PC-3 (cell line): ENCODE results near the gene MARCHF3.

Experiments used
- CTCF ChIP-seq: fragments of 300-600 bp; sonication (generic); conservative IDR thresholded peaks from 2 replicates; pipeline ENCODE4 v1.5.1; 2017; ENCODE audit warnings: antibody characterized with exemption, low read depth, mild to moderate bottlenecking, low read length
- EZH2 ChIP-seq: fragments of 300-600 bp; sonication (generic); IDR thresholded peaks from one replicate; pipeline ENCODE4 v1.6.1; 2017; ENCODE audit warnings: antibody characterized with exemption, mild to moderate bottlenecking, low read length; ENCODE audit not compliant: unreplicated experiment
- EZH2phosphoT487 ChIP-seq: fragments of 300-600 bp; sonication (generic); IDR thresholded peaks from 2 replicates; pipeline ENCODE4 v1.6.1; 2018; ENCODE audit warnings: mild to moderate bottlenecking, antibody characterized with exemption, low read length, borderline replicate concordance

GRCh38 chr5:126909856-126910255, 120.5 kb downstream of the MARCHF3 start:
- TF ChIP-seq CTCF (no peak), EZH2 (no peak), EZH2phosphoT487 (no peak)
